C4-2B (cell line): Measurements from ENCODE around the gene MCM9.
A peak's percentile ranks its signal among the peaks of the same experiment; 100 is the strongest.

Experiments used
- H3K27ac ChIP-seq: fragments of 450-650 bp; 2 replicates; pipeline ENCODE4 v1.5.1; 2017
- ZFX ChIP-seq: fragments of 450-650 bp; IDR thresholded peaks from 2 replicates; pipeline ENCODE4 v1.6.1; 2017
- TF ChIP-seq, protein P1 (sequence below): fragments of 450-650 bp; conservative IDR thresholded peaks from 2 replicates; pipeline ENCODE4 v1.5.1; 2017; ENCODE audit warnings: mild to moderate bottlenecking

The MCM9 gene

GRCh38 chr6:118933855-118934460 lies 1.0 kb downstream of the MCM9 start:
- peak overlapping the region; percentile 91 for H3K27ac ChIP-seq
- TF ChIP-seq, protein P1, sequence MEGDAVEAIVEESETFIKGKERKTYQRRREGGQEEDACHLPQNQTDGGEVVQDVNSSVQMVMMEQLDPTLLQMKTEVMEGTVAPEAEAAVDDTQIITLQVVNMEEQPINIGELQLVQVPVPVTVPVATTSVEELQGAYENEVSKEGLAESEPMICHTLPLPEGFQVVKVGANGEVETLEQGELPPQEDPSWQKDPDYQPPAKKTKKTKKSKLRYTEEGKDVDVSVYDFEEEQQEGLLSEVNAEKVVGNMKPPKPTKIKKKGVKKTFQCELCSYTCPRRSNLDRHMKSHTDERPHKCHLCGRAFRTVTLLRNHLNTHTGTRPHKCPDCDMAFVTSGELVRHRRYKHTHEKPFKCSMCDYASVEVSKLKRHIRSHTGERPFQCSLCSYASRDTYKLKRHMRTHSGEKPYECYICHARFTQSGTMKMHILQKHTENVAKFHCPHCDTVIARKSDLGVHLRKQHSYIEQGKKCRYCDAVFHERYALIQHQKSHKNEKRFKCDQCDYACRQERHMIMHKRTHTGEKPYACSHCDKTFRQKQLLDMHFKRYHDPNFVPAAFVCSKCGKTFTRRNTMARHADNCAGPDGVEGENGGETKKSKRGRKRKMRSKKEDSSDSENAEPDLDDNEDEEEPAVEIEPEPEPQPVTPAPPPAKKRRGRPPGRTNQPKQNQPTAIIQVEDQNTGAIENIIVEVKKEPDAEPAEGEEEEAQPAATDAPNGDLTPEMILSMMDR, result no peak
- no peak for TF ChIP-seq ZFX

- H3K27ac ChIP-seq, result no peak overlapping the region
Measured at GRCh38 chr6:118932421-118932820, 2.5 kb downstream of the MCM9 start.

DNA sequence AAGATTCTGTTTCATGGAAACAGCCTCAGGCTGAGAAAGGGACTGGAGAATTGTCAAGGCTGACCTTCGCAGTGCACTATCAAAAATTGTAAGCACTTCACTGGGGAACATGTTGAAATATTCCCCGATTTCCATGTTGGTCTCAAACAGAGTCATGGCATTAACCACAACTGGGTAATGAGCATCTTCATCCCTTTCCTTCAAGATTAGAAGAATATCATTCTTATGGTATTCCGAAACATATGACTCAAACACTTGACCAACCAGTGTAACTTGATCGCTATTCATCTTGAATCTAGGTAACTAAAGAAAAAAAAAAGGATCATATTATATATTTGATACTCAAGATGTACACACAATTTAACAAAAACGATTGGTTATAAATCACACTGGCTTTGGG lies 3.5 kb downstream of the MCM9 start:
- TF ChIP-seq, protein P1, result no peak
- H3K27ac ChIP-seq, result no peak overlapping the region

More at GRCh38 chr6:118932421-118932820, 2.5 kb downstream of the MCM9 start:
- no peak for TF ChIP-seq ZFX
- TF ChIP-seq, protein P1, result no peak

GRCh38 chr6:118930680-118931079 lies 4.3 kb downstream of the MCM9 start:
- no peak for TF ChIP-seq ZFX
- TF ChIP-seq, protein P1, result no peak
- no peak overlapping the region for H3K27ac ChIP-seq

GRCh38 chr6:118923035-118923434 lies 11.9 kb downstream of the MCM9 start:
- H3K27ac ChIP-seq, result no peak overlapping the region
- TF ChIP-seq, protein P1, result no peak
- no peak for TF ChIP-seq ZFX

DNA sequence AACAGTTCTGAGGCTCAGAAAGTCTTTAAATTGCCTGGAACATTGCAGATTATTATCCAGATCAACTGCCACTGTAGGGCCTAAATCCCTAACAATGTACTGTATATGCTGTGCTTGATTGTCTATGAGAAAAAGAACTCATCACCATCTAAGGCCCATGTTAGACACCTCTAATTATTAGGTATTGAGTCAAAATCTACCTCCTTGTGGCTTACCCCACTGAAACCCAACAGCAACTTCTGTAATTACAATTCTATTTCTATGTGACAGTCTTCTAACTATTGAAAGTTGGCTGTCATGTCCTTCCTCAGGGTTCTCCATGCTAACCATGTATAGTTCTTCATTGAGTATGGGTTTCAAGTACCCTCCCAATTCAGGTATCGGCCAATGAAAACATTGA lies 13.9 kb downstream of the MCM9 start:
- TF ChIP-seq, protein P1, result no peak
- TF ChIP-seq ZFX, result no peak
- no peak overlapping the region for H3K27ac ChIP-seq

- no peak overlapping the region for H3K27ac ChIP-seq
- TF ChIP-seq, protein P1, result no peak
- TF ChIP-seq ZFX, result no peak
Measured at GRCh38 chr6:118918329-118918725, 16.6 kb downstream of the MCM9 start.
